Activated naive CD8-positive, alpha-beta T cell treated with anti-CD3 and anti-CD28 coated beads for 36 hours (primary cell): ENCODE data around the gene CEP19. TPM values are rescaled to one million over a fixed set of nuclear protein-coding genes. Genes with fewer than 3 reads are reported as not detected.

Source experiments
- DNase-seq: peaks from one replicate; pipeline ENCODE4 v3.0.0; 2021
- H3K27ac Mint-ChIP-seq: one replicate; pipeline ENCODE4 v1.8.0; 2022; ENCODE audit warnings: mild to moderate bottlenecking, moderate library complexity, mixed read lengths
- H3K27me3 Mint-ChIP-seq: one replicate; pipeline ENCODE4 v1.8.0; 2022; ENCODE audit warnings: mild to moderate bottlenecking, mixed read lengths
- H3K36me3 Mint-ChIP-seq: one replicate; pipeline ENCODE4 v1.8.0; 2021; ENCODE audit warnings: mild to moderate bottlenecking, mixed read lengths
- H3K4me1 Mint-ChIP-seq: one replicate; pipeline ENCODE4 v1.8.0; 2021; ENCODE audit warnings: mixed read lengths
- H3K4me3 Mint-ChIP-seq: one replicate; pipeline ENCODE4 v1.8.0; 2022; ENCODE audit warnings: mild to moderate bottlenecking, moderate library complexity, mixed read lengths
- H3K9me3 Mint-ChIP-seq: one replicate; pipeline ENCODE4 v1.8.0; 2022; ENCODE audit warnings: mixed read lengths
- total RNA-seq, 2 experiments: library from RNA; stranded (reverse); gene quantifications; one replicate each; pipeline ENCODE4 v1.2.3, GENCODE V29; 2021

Gene CEP19
- total RNA-seq, 2 experiments from 2014 or later = 5.6 to 6.4 TPM

DNA sequence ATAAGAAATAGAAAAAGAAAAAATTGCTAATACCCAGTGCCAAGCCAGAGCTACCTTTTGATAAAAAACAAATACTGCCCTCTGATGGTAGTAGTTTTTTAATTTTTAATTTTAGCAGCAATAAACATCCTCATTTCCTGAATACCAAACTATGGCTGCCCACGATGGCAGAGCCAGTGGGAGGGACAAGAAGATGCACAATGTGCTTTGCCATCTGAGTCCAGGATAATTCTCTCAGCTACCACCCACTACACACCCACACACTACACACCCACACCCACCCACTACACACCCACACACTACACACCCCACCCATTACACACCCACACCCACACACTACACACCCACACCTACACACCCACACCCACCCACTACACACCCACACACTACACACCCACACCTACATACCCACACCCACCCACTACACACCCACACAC lies 17.8 kb downstream of the CEP19 start:
- H3K27ac Mint-ChIP-seq = peak overlapping the region; percentile 48
- H3K4me3 Mint-ChIP-seq = no peak overlapping the region
- H3K27me3 Mint-ChIP-seq = peaks cover 4% of the 10 kb centered on the region

DNA sequence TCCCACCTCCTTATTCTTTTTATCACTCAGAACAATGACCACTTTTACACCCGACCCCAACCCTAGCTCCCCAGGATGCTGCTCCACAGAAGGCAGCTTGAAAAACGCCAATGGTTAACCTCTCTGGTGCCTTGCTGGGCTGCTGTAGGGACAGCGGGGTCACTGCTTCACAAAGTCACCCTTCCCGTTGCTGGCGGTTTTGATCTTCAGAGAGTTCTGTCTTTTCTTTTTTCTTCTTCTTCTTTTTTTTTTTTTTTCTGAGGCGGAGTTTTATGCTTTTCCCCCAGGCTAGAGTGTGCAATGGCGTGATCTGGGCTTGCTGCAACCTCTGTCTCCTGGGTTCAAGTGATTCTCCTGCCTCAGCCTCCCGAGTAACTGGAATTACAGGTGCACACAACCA lies 20.7 kb downstream of the CEP19 start:
- H3K4me3 Mint-ChIP-seq = no peak overlapping the region
- peaks cover 1% of the 10 kb centered on the region for H3K9me3 Mint-ChIP-seq
- no peak for DNase-seq
- peaks cover 4% of the 10 kb centered on the region for H3K27me3 Mint-ChIP-seq
- H3K36me3 Mint-ChIP-seq = peaks cover 3% of the 10 kb centered on the region
- no peak overlapping the region for H3K27ac Mint-ChIP-seq
- no peaks in the 10 kb centered on the region for H3K4me1 Mint-ChIP-seq

More for the DNA sequence above, 17.8 kb downstream of the CEP19 start:
- Mint-ChIP-seq H3K9me3 (peaks cover 1% of the 10 kb centered on the region), H3K36me3 (peaks cover 3% of the 10 kb centered on the region), H3K4me1 (no peaks in the 10 kb centered on the region)
- no peak for DNase-seq

DNA sequence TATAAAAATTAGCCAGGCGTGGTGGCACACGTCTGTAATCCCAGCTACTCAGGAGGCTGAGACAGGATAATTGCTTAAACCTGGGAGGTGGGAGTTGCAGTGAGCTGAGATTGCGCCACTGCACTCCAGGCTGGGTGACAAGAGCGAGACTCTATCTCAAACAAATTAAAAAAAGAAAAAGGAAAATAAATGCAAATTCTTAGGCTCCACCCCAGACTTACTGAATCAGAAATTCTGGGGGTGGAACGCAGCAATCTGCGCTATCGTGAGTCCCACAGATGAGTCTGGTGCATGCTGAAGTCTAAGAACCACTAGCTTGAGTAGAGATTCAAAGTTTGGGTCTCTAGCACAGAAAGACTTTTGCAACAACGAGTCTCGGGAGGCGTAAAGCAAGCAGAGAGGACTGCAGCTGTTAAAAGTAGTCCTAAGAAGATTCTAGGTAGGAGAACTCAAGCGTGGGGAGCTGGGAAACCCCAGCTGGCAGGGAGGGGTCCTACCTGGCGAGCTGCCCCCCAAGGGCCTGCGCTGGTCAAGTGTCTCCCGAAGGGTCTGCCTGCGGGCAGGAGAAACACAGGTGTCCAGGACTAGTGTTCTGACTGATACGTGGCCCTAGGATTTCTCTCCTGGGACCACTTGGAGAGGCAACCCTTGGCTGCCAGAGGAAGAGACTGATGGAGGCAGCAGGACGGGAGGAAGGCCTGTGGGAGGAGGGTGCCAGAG lies 21.9 kb downstream of the CEP19 start:
- Mint-ChIP-seq H3K36me3 (peaks cover 1% of the 10 kb centered on the region), H3K4me1 (peaks cover 3% of the 10 kb centered on the region), H3K27ac (no peak overlapping the region), H3K9me3 (no peaks in the 10 kb centered on the region), H3K27me3 (no peaks in the 10 kb centered on the region), H3K4me3 (no peak overlapping the region)
- DNase-seq = no peak

DNA sequence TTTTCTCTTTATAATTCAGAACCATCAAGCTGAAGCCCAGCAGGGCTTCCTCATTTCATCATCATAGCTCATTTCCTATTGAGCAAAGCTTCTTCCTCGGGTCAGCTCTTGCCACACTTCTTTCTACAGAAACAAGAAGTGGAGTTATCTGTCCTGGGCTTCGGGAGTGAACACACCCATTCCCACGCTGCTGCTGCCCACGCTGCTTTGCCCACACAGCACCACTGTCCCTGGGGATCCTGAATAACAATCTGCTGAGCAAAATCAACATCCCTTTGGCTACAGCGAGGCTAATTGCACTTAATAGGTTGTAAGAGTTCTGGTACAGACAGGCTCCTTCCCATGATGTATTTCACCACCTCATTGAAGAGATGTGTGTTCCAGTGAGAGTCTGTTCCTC lies 23.7 kb downstream of the CEP19 start:
- H3K27ac Mint-ChIP-seq = no peak overlapping the region
- no peak for DNase-seq
- H3K9me3 Mint-ChIP-seq = no peaks in the 10 kb centered on the region
- no peaks in the 10 kb centered on the region for H3K36me3 Mint-ChIP-seq
- H3K27me3 Mint-ChIP-seq = no peaks in the 10 kb centered on the region
- H3K4me3 Mint-ChIP-seq = no peak overlapping the region
- peaks cover 12% of the 10 kb centered on the region for H3K4me1 Mint-ChIP-seq

DNA sequence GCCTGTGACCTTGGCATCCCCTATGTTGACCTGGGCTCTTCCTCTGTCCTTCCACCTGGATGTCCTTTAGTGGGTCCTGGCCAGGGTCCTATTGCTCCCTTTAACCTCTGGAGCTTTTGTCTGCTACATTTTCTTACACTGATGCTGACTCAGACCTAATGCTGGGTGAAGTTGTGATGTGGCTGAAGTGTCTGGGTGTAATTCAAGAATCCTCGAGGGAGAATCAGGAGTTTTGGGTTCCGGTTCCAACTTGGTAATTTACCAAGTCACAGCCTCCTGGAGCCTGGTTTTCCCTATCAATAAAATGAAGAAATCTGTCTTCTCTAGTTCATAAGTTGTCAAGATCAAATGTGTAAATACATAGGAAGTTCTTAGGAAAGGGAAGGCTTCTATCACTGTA lies 25.6 kb downstream of the CEP19 start:
- no peak for DNase-seq
- Mint-ChIP-seq H3K4me1 (peaks cover 12% of the 10 kb centered on the region), H3K9me3 (no peaks in the 10 kb centered on the region), H3K4me3 (no peak overlapping the region), H3K36me3 (peaks cover 3% of the 10 kb centered on the region), H3K27ac (no peak overlapping the region), H3K27me3 (no peaks in the 10 kb centered on the region)

DNA sequence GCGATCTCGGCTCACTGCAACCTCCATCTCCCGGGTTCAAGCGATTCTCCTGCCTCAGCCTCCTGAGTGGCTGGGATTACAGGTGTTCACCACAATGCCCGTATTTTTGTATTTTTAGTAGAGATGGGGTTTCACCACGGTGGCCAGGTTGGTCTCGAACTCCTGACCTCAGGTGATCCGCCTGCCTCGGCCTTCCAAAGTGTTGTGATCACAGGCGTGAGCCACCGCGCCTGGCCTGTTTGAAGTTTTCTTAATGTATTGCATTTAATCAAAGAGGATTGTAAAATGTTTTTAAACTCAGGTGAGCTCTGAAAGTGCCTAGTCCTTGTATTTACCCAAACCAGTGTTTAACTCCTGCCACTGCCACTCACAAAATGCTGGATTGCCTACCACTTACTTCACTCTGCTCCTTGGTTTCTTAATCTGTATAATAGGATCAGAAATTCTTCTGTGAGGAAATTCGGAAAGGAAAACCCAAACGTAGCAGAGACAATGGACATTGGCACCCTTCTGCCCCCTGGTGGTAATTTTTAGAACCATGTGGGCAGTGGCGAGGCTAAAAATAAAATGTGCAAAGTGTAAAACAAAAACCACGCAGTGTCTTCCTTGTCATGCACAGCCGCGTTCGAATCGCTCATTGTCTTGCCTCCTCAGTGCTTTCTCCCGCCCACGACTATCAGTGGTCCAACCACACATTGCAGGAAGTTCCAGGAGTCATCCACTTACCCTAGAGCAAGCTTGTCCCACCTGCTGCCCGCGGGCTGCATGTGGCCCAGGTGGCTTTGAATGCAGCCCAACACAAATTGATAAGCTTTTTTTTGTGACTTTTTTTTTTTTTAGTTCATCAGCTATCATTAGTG lies 27.3 kb downstream of the CEP19 start:
- H3K4me1 Mint-ChIP-seq = peaks cover 12% of the 10 kb centered on the region
- peak overlapping the region; percentile 13 for H3K27ac Mint-ChIP-seq
- DNase-seq = peak; percentile 67
- no peaks in the 10 kb centered on the region for H3K9me3 Mint-ChIP-seq
- peaks cover 3% of the 10 kb centered on the region for H3K36me3 Mint-ChIP-seq
- H3K27me3 Mint-ChIP-seq = no peaks in the 10 kb centered on the region
- H3K4me3 Mint-ChIP-seq = peak overlapping the region; percentile 20

DNA sequence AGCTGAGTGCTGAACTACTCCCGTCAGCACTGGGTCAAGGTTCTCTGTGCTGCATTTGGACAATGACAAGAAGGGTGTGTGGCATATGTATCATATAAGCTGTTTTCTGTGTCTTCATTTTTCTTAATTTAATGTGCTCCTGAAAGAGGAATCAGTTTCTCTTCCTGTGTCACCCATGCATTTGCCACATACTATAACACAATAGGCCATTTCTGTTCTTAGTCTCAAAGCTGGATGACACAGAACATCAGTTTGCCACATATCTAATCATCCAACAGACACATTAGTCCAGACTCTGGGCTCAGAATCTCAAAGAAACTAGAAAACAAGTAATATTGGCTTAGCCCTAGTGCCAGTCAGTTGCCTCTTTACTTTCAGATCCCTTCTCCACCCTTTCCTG lies 34.1 kb downstream of the CEP19 start:
- Mint-ChIP-seq H3K9me3 (no peaks in the 10 kb centered on the region), H3K36me3 (peaks cover under 1% of the 10 kb centered on the region), H3K4me3 (no peak overlapping the region), H3K27ac (no peak overlapping the region), H3K4me1 (peaks cover 3% of the 10 kb centered on the region), H3K27me3 (no peaks in the 10 kb centered on the region)
- no peak for DNase-seq

DNA sequence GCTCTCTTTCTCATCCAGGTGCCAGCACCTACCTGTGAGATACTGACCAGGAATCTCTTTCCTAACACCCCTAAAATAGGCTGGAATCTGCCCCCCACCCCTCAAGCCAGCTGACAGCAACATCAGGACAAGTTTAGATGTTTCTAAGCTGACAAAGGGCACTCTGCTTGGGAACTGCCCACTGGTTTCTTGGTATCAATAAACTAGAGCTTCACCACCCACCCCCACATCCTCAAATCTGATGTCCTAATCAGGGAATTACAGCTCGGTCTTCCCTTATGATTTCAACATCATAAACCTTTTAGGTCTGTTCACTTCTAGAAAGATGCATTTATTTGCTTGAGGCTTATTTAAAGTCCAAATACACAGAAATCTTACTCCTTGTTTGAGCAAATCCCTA lies 34.7 kb downstream of the CEP19 start:
- peaks cover 3% of the 10 kb centered on the region for H3K4me1 Mint-ChIP-seq
- no peak for DNase-seq
- H3K27ac Mint-ChIP-seq = no peak overlapping the region
- no peaks in the 10 kb centered on the region for H3K27me3 Mint-ChIP-seq
- H3K36me3 Mint-ChIP-seq = no peaks in the 10 kb centered on the region
- H3K4me3 Mint-ChIP-seq = no peak overlapping the region
- H3K9me3 Mint-ChIP-seq = no peaks in the 10 kb centered on the region

DNA sequence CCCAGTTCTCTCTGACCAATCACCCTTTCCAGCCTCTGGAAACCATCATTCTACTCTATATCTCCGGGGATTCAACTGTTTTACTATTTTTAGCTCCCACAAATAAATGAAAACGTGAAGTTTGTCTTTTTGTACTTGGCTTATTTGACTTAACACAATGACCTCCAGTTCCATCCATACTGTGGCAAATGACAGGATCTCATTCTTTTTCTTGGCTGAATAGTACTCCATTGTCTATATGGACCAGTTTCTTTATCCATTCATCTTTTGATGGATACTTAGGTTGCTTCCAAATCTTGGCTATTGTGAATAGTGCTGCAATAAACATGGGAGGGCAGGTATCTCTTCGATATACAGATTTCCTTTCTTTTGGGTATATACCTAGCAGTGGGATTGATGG lies 38.4 kb downstream of the CEP19 start:
- no peak overlapping the region for H3K4me3 Mint-ChIP-seq
- H3K36me3 Mint-ChIP-seq = no peaks in the 10 kb centered on the region
- peaks cover 9% of the 10 kb centered on the region for H3K4me1 Mint-ChIP-seq
- no peak overlapping the region for H3K27ac Mint-ChIP-seq
- H3K9me3 Mint-ChIP-seq = no peaks in the 10 kb centered on the region
- H3K27me3 Mint-ChIP-seq = no peaks in the 10 kb centered on the region
- no peak for DNase-seq

DNA sequence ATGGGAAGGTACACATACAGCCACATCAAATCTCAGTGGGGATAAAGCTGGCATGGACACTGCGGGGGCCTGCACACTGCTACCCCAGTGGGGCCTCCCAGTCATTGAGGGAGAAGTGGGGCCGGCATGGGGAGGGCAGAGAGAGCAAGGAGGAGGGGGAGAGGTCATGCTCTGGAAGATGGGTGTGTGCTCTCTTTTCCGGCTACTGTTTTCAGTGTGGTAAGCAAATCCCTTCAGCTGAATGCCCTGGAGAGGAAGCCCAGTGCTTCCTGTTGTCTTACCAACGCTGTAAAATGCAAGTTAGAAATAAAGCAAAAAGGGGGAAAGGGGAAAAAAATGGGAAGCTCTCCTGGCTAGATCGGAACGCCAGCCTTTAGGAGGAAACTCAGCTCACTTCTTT lies 41.7 kb downstream of the CEP19 start:
- H3K27ac Mint-ChIP-seq = no peak overlapping the region
- H3K36me3 Mint-ChIP-seq = no peaks in the 10 kb centered on the region
- H3K4me1 Mint-ChIP-seq = peaks cover 6% of the 10 kb centered on the region
- no peak for DNase-seq
- no peaks in the 10 kb centered on the region for H3K9me3 Mint-ChIP-seq
- H3K4me3 Mint-ChIP-seq = no peak overlapping the region
- H3K27me3 Mint-ChIP-seq = no peaks in the 10 kb centered on the region

DNA sequence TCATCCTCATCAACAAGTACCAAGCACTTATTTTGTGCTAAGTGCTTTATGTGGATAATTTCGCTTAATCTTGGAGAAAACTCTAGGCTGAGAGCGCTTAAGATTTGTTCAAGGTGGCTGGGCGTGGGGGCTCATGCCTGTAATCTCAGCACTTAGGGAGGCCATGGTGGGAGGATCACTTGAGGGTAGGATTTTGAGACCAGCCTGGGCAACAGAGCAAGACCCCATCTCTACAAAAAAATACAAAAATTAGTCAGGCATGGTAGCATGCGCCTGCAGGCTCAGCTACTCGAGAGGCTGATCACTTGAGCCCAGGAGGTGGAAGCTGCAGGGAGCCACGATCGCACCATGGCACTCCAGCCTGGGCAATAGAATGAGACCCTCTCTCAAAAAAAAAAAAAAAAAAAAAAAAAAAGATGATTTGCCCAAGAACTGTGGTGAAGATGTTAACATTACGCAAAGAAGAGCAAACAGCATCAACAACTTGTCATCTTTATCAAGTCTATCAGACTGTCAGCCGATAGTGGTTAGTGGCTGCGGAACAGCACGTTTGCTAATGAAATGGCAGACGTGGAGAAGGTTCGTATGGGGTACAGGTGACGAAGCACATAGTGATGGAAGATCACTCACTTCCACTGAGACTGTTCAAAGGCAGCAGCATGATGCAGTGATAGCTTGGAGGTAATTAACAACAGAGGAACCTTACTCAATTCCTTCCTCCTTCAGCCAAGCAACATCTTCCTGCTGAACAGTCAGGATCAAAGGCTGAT lies 44.8 kb downstream of the CEP19 start:
- H3K9me3 Mint-ChIP-seq = no peaks in the 10 kb centered on the region
- H3K4me1 Mint-ChIP-seq = peaks cover 6% of the 10 kb centered on the region
- H3K4me3 Mint-ChIP-seq = no peak overlapping the region
- H3K27ac Mint-ChIP-seq = no peak overlapping the region
- no peaks in the 10 kb centered on the region for H3K36me3 Mint-ChIP-seq
- DNase-seq = no peak
- H3K27me3 Mint-ChIP-seq = no peaks in the 10 kb centered on the region

DNA sequence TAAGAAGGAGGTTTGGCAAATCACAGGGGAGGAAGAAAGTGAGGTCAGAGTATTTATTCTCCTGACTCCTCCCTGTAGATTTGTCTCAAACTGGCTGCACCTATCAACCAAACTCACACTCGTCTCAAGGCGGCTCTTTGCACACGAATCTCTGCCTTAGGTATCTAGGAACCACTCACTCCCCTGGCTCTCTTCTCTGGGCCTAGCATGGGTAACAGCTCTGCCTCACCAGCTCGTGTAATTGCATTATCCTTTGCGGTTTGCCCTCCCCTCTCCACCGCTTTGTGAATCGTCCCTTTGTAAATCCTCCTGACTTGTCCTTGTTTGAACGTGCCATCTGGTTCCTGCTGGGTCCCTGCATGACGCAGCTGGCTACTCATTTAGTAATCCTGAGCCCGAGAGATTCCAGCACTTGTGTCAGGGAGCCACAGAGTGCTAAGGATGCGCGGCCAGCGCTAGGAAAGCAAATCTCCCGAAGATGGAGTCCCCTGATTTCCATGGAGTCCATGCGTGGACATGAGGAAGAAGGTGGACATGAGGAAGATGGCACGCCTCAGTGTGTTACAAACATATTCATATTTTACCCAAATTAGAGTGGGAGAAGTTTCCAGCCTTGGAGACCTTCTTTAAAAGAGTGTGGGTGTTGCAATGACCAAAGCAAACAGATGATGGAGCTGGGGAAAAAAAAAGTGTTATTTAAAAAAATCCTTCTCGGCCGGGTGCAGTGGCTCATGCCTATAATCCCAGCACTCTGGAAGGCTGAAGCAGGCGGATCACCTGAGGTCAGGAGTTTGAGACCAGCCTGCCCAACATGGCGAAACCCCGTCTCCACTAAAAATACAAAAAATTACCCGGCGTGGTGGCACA lies 45.8 kb downstream of the CEP19 start:
- no peak for DNase-seq
- Mint-ChIP-seq H3K4me3 (no peak overlapping the region), H3K27me3 (no peaks in the 10 kb centered on the region), H3K4me1 (peaks cover 6% of the 10 kb centered on the region), H3K36me3 (peaks cover 4% of the 10 kb centered on the region), H3K27ac (no peak overlapping the region), H3K9me3 (no peaks in the 10 kb centered on the region)

DNA sequence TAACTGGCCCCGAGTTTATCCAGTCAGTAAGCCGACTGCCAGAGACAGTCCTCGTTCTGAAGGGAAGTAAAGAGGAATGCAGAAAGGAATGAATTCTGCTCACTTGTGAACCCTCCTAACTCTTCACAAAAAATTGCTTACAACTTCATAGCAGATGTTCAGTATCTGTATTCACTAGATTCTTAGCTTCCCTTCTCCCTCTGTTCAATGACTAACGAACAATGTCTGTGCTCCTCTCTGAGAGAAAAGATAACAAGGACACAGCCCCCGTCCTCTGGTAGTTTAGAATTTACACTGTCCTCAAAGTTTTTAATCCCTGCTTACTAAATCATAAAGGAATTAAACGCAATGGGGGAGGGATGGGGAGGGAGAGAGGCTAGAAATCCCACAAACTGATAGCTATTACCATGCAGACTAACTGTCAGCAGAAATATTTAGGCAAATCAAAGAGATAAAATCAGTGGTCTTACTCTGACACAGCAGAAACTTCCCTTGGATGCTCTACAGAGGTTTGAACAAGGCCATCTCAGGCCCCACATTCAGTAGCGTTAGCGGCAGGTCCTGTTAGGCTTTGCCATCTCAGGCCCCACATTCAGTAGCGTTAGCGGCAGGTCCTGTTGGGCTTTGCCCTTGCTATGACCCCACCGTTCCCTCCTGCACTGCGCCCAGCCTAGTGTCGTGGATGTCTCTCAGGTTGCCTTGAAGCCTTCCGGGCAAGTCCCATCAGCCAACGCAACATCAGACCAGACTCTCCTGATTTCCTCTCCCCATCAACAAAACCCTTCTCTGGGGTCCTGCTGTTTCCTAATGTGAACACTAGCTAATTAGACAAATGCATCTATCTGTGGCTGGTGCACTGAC lies 49.1 kb downstream of the CEP19 start:
- Mint-ChIP-seq H3K27me3 (no peaks in the 10 kb centered on the region), H3K27ac (no peak overlapping the region), H3K9me3 (no peaks in the 10 kb centered on the region), H3K4me1 (no peaks in the 10 kb centered on the region), H3K36me3 (peaks cover 4% of the 10 kb centered on the region), H3K4me3 (no peak overlapping the region)
- DNase-seq = no peak

DNA sequence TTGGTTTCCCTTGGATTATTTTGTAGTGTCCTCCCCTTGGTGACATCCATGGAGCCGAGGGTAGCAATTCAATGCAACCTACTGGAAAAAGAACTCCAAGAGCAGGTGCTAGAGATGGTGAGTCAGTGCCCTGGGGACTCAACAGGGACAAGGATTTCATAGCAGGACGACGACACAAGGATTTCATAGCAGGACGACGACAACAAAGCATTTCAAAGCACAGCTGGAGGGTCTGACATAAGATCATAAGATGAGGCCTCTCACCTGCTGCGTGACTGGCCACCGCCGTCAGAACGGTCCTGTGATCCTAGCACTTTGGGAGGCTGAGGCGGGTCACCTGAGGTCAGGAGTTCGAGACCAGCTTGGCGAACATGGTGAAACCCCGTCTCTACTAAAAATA lies 50.0 kb downstream of the CEP19 start:
- DNase-seq = no peak
- no peaks in the 10 kb centered on the region for H3K4me1 Mint-ChIP-seq
- H3K27ac Mint-ChIP-seq = no peak overlapping the region
- H3K27me3 Mint-ChIP-seq = no peaks in the 10 kb centered on the region
- no peaks in the 10 kb centered on the region for H3K9me3 Mint-ChIP-seq
- no peak overlapping the region for H3K4me3 Mint-ChIP-seq
- peaks cover 4% of the 10 kb centered on the region for H3K36me3 Mint-ChIP-seq
